ENCODE measurements around the gene RAD51D. TPM values are rescaled to one million over a fixed set of nuclear protein-coding genes. Genes with fewer than 3 reads are reported as not detected.
"Not testable (repeated sequence)": the region's sequence is repeated elsewhere in the genome, so short reads cannot be mapped to it uniquely, and the experiment has no call there.

Gene RAD51D
- polyA plus RNA-seq, 3 donors: 11.9 to 15.7 (median 15.2) TPM

GRCh38 chr17:35146214-35146833, 26.7 kb upstream of the RAD51D start:
- no peak for DNase-seq

DNA sequence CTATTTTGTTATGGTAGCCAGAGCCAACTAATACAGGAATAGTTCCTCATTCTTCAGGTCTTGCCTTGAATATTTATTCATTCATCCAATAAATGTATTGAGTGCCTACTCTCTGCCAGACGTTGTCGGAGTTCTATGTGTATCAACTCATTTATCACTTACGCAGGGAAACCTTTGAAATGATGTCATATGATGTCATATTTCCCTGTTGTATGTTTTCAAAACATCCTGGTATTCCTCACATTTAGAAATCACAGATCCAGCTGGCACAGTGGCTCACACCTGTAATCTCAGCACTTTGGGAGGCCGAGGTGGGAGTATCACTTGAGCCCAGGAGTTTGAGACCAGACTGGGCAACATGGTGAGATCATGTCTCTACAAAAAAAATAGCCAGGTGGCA, 25.2 kb upstream of the RAD51D start:
- no peak for DNase-seq

DNA sequence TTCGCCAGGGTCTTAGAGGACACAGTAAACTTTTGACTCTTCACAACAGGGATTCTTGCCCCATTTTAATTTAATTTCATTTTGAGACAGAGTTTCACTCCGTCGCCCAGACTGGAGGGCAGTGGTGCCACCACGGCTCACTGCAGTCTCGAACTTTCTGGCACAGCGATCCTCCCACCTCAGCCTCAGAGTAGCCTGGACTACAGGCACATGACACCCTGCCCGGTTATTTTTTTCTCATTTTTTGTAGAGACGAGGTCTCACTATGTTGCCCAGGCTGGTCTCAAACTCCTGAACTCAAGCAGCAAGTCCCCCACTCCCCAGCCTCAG, 22.8 kb upstream of the RAD51D start:
- DNase-seq: no peak

DNA sequence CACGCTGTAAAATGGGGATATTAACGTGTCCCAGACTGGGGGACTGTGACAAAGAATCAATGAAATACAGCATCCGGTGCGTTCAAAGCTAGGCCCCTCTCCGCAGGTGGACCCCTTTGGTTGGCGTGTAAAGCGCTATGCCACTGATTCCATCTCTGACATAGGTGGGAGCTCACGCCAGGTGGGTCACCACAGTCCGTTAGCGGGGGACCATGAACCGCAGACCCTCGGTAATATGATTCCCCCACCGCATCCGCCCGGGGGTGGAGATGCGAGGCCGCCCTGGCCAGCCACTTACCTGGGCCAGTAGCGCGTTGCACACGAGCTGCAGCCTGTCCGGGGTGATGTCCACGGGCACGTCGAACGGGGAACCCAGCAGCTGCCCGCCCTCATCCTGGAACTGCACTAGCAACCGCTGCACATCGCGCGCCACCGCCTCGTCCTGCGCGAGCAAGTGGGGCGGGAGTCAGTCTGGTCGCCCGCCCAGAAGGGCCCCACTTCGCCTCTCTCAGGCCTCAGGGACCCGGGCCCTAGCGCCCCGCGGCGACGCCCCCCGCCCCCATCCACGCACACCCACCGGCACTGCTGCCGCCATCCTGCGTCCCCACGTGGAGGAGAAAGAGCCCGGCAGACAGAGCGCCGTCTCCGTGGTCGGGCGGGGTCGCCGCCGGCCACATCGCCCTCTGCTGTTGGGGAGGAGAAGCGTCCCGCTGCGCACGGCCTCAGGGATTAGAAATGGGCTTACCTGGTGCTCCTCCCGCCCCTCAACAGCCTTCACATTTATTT, 22.2 kb upstream of the RAD51D start, which contains the start of gene NLE1:
Gene NLE1, minus strand, starts transcription at position 623 of the 786 bp plus-strand sequence. Its CDS starts 28 bp downstream, at position 595.
- DNase-seq: peak; percentile 67

- no peak for DNase-seq
These were observed 18.6 kb upstream of the RAD51D start for GRCh38 chr17:35138218-35138617.

DNA sequence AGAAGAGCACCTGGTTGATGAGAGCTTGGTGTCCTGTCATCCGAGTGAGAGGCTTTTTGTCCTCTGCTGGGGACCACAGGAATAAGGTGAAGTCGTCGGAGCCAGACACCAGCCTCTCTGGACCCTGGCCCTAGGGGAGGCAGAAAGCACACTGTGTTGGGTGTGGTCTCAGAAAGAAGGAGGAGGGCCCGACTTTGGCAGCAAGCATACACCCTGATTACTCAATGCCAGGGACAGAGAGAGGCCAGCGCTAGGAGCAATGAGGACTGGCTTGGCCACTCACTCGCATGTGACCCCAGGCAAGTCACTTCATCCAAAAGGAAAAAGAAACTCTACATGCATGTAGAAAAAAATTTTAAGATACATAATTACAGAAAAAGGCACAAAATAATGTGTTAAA, 15.7 kb upstream of the RAD51D start:
- no peak for DNase-seq

DNA sequence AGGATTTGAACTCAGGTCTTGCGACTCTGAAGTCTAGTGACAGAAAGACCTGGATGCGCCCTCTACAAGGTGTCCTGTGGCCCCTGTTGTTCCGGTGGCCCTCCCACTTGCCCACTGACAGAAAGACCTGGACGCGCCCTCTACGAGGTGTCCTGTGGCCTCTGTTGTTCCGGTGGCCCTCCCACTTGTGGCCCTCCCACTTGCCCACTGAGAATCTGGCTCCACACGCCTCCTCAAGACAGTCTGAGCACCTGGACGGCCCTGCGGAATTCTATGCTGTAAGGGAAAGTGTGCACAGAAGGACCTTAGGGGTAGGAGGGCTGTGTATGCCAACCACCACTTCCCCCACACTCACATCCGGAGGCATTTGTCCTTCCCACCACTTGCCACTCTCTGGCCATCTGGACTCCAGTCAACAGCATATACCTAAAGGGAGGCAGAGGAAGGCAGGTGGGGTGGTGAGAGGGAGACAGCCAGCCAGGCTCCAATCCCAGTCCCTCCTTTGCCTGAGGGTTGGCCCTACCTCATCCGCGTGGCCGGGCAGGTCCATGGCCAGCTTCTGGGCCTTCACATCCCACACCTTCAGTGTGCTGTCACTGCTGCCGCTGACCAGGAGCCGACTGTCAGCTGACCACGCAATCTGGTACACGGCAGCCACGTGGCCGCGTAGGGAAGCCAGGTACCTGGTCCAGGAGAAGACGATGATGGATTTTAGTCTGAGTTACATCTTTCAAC, 13.3 kb upstream of the RAD51D start:
- no peak for DNase-seq

DNA sequence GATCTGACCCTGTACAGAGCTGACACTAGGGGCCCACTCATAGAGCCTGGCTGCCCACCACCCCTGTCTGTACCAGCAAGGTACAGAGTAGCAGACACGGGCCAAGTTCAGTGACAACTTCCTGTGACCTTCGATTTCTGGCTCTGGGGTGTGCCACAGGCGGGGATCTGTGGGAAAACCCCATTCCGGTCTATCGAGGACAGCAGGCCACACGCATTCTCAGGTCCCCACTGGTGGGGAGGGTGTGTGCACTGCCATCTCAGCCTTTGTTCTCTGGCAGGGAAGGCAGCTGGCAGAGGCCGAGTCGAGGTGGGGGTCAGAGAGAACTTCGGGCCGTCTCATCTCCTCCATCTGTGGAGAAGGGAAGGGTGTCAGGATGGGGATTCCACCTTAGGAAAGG, 12.4 kb upstream of the RAD51D start:
- no peak for DNase-seq

DNA sequence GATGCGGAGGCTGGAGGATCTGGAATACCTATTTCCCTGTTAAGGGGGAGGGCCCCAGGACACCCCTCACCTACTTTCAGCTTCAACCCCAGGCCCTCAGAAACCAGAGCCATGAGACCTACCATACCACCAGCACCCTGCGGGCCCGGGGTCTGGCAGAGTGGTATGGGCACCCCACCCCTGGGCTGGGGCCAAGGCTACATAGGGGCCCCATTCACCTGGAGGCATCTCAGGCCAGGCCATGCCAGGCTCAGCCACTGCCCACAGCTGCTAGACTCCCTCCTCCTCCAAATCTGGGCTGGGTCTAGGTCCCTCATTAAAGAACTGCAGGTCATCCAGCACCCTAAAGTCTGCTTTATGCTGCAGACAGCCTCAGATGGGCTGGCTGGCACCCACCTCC, 10.7 kb upstream of the RAD51D start:
- DNase-seq: no peak

DNA sequence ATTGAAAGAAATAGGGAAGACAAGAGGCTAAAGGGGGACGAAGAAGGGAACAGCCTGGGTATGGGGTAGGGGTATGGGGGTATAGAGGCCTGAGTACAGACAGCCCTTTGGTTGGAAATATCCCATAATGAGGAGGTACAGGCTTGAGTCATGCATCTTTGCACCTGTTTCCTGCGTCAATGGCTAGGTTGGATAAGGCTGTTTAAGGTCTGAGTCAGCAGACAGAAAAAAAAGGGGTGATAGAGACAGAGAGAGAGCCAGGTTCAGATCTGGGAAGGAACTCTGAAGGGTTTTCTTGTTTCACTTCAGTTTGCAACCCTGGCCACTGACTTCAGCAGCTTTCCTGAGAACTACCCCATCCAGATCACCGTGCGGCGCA, 10.3 kb upstream of the RAD51D start:
- DNase-seq: no peak

GRCh38 chr17:35129154-35129972, 9.7 kb upstream of the RAD51D start:
- no peak for DNase-seq

DNA sequence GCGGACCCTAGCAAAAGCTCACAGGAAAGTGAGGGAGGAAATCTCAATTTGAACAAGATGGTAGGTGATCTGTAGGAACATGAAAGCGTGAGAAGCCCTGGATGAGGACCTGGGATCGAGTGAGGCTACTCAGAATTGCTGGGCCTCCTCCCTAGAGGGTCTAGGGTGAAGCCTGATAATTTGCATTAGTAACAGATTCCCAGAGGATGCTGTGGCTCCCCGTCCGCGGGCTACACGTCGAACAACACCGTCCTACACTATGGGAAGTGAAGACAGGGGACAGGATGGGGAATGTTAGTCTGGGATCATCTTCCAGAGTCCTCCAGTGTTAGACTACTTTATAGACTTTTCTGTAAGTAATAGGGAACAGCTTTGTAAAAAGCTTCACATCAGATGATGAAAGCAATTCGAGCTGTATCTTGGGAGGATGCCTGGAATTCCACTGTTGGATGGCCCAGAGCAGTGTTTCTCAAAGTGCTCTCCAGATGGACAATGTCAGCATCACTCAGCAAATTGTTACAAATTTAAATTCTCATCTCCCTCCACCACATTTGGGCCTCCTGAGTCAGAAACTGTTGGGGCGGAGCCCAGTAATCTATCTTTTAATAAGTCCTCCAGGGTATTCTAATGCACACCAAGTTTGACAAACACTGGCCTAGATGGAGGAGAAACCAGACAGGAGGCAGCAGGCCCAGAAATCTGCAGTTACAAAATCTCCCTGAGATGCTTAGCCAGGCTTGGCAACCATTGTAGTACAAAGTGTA, 8.3 kb upstream of the RAD51D start:
- DNase-seq: no peak

GRCh38 chr17:35121315-35121714, 1.7 kb upstream of the RAD51D start, which contains the start of gene FNDC8:
TSS of gene FNDC8 (plus strand) at chr17:35121615. CDS start at chr17:35121694, 79 bp downstream.
- DNase-seq: no peak

- no peak for DNase-seq
These were observed 1.7 kb downstream of the RAD51D start for GRCh38 chr17:35117984-35118383.

GRCh38 chr17:35116845-35117244, 2.8 kb downstream of the RAD51D start:
- no peak for DNase-seq

GRCh38 chr17:35110791-35111190, 8.9 kb downstream of the RAD51D start:
- DNase-seq: not testable (repeated sequence)

DNA sequence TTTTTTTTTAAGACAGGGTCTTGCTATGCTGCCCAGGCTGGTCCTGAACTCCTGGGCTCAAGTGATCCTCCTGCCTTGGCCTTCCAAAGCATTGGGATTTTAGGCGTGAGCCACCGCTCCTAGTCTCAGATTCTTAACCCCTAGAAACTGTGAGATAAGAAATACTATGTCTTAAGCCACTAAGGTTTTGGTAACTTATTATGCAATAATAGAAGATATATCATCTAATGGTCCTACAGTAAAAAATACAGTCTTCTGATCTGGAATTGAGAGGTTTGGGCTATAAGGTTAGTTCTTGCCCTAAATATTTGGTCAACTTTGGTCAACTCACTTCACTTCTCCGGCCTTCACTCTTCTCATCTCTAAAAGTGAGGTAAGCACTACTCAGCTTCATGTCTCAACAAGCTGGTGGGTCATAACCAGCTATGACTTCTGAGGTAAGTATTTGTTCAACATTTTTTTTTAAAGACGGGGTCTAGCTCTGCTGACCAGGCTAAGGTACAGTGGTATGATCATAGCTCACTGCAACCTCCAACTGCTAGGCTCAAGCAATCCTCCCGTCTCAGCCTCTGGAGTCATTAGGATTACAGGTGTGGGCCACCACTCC, 14.7 kb downstream of the RAD51D start:
- no peak for DNase-seq

DNA sequence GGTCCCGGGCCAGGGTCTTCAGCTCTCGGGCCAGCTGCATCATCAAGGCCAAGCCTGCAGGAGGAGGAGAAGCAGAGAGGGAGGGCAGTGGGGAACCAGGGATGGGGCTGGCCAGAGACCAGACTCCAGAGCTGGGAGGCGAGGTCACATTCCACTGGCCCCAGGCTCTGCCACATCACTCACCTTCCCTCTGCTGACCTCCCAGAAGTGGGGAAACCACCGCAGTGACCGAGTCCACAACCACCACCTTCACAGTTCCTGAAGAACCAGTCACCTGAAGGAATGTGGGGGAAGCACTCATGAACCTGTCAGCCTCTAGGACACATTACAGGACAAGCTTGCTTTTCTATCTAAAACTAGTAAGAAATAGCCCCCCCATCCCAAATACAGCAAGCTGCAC, 16.4 kb downstream of the RAD51D start:
- DNase-seq: no peak

- no peak for DNase-seq
These were observed 17.9 kb downstream of the RAD51D start for GRCh38 chr17:35101725-35102124.

GRCh38 chr17:35101036-35101435, 18.6 kb downstream of the RAD51D start:
- no peak for DNase-seq

DNA sequence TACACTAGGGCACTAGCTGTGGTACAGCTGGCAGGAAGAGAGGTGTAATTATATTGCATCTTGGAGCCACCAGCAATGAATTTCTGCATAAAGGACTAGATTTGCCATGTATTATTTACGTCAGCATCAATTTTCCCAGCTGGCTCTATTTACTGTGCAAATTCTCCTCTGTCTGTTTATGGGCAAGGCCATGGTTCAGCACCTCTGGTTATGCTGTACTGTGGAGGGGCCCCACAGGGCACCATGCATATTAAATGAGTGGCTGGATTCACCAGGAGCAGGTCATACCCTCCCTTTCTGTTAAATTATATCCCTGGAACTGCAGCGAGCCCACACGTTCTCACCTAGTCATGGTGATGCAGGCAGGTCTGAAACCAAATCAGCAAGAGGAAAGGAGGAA, 19.8 kb downstream of the RAD51D start:
- DNase-seq: no peak

Data from renal pelvis (tissue), 4 donors.